Posterior vena cava (tissue), 2 donors: Measurements from ENCODE around the gene SORBS2. TPM values are rescaled to one million over a fixed set of nuclear protein-coding genes. Genes with fewer than 3 reads are reported as not detected.

Experiments
- DNase-seq: peaks from one replicate; pipeline ENCODE4 v3.0.0-alpha.2; 2020; ENCODE audit warnings: low spot score
- intact Hi-C, 2 donors: fragments of 100-400 bp; cut with DNase I; formaldehyde crosslinking; loops; one replicate each; pipeline versions ENCODE4 v1.14.1 to v1.14.2; 2022 to 2023
- total RNA-seq, 2 donors: library from RNA; stranded (reverse); fragmentation: NEBNext Ultra II Directional; extraction: Animal tissue kit (Norgen Biotek cat#: 25700); gene quantifications; one replicate each; pipeline ENCODE4 v1.2.1, GENCODE V29; 2021
- donor health status: DM: yes; HTN: yes; CAD: no.
- donor health status: DM: yes; HTN: yes; CAD: no.

SORBS2 gene
- total RNA-seq, 2 donors from 2014 or later: 139 to 166 TPM

GRCh38 chr4:185665655-185666054, 146.3 kb downstream of the SORBS2 start:
- intact Hi-C loops: no loop called here
- DNase-seq: no peak

GRCh38 chr4:185664481-185664880, 147.5 kb downstream of the SORBS2 start:
- no peak for DNase-seq
- intact Hi-C loops: no loop called here

GRCh38 chr4:185662030-185662778, 149.8 kb downstream of the SORBS2 start:
- intact Hi-C loops: no loop called here
- no peak for DNase-seq

- intact Hi-C loops: no loop called here
Measured at GRCh38 chr4:185660340-185660739, 151.7 kb downstream of the SORBS2 start.

GRCh38 chr4:185657699-185658098, 154.3 kb downstream of the SORBS2 start:
- DNase-seq: no peak
- intact Hi-C loops: no loop called here

More at GRCh38 chr4:185660340-185660739, 151.7 kb downstream of the SORBS2 start:
- DNase-seq: no peak

- intact Hi-C loops: no loop called here
- no peak for DNase-seq
Measured at GRCh38 chr4:185657183-185657582, 154.8 kb downstream of the SORBS2 start.

- no peak for DNase-seq
- intact Hi-C loops: no loop called here
Measured at GRCh38 chr4:185656467-185656931, 155.5 kb downstream of the SORBS2 start.

GRCh38 chr4:185654965-185655554, 156.9 kb downstream of the SORBS2 start:
- intact Hi-C loops: no loop called here
- no peak for DNase-seq

- intact Hi-C loops: no loop called here
Measured at GRCh38 chr4:185654311-185654710, 157.7 kb downstream of the SORBS2 start.

GRCh38 chr4:185651851-185652250, 160.1 kb downstream of the SORBS2 start:
- intact Hi-C loops: no loop called here
- no peak for DNase-seq

More at GRCh38 chr4:185654311-185654710, 157.7 kb downstream of the SORBS2 start:
- DNase-seq: no peak

- DNase-seq: no peak
- intact Hi-C loops: no loop called here
Measured at GRCh38 chr4:185651137-185651677, 160.8 kb downstream of the SORBS2 start.

GRCh38 chr4:185648631-185649030, 163.4 kb downstream of the SORBS2 start:
- no peak for DNase-seq
- intact Hi-C loops: loop anchor here in 1 of 2 donors (5.0 kb wide), 1 partner anchor 379 kb away; no protein-coding TSS in a partner anchor

GRCh38 chr4:185645403-185645802, 166.6 kb downstream of the SORBS2 start:
- intact Hi-C loops: loop anchor here in 1 of 2 donors (5.0 kb wide), 1 partner anchor 382 kb away; no protein-coding TSS in a partner anchor
- no peak for DNase-seq

GRCh38 chr4:185644408-185644807, 167.6 kb downstream of the SORBS2 start:
- intact Hi-C loops: loop anchor here in 1 of 2 donors (5.0 kb wide), 1 partner anchor 393 kb away; no protein-coding TSS in a partner anchor
- DNase-seq: no peak

GRCh38 chr4:185642907-185643306, 169.1 kb downstream of the SORBS2 start:
- no peak for DNase-seq
- intact Hi-C loops: loop anchor here in 1 of 2 donors (5.0 kb wide), 1 partner anchor 394 kb away; no protein-coding TSS in a partner anchor

GRCh38 chr4:185640811-185641675, 171.0 kb downstream of the SORBS2 start:
- intact Hi-C loops: loop anchor here in 1 of 2 donors (5.0 kb wide), 1 partner anchor 396 kb away; no protein-coding TSS in a partner anchor
- no peak for DNase-seq

- intact Hi-C loops: loop anchor here in 1 of 2 donors (5.0 kb wide), 1 partner anchor 384 kb away; no protein-coding TSS in a partner anchor
- DNase-seq: no peak
Measured at GRCh38 chr4:185638548-185639301, 173.3 kb downstream of the SORBS2 start.

- no peak for DNase-seq
- intact Hi-C loops: loop anchor here in 1 of 2 donors (5.0 kb wide), 1 partner anchor 384 kb away; no protein-coding TSS in a partner anchor
Measured at GRCh38 chr4:185638093-185638492, 173.9 kb downstream of the SORBS2 start.
